ENCODE data around the gene PPP1R37. TPM values are rescaled to one million over a fixed set of nuclear protein-coding genes. Genes with fewer than 3 reads are reported as not detected.

The PPP1R37 gene
- total and polyA plus RNA-seq, 2 of the 13 experiments (the other 11 are each of a cell fraction or from before 2014, with no cell fraction given), result 9.0 to 14.3 TPM

GRCh38 chr19:45098521-45099466 is 5.8 kb downstream of the PPP1R37 start (continued):
- TF ChIP-seq ZHX2 (IDR thresholded peaks at IDR 0.05; ENCODE audit: low read depth), result no peak
- TF ChIP-seq ZHX2 (CRISPR knock-in tag; IDR thresholded peaks at IDR 0.05; ENCODE audit: borderline replicate concordance), result no peak
- no peak for TF ChIP-seq ZNF138 (CRISPR knock-in tag; IDR thresholded peaks at IDR 0.05; ENCODE audit: low read depth)
- no peak; the same call in 1 of the 2 replicates for TF ChIP-seq AKAP8 (CRISPR knock-in tag; IDR thresholded peaks at IDR 0.05)
- no peak for TF ChIP-seq MTA3 (CRISPR knock-in tag; IDR thresholded peaks at IDR 0.05)
- no peak for TF ChIP-seq SP140L (CRISPR knock-in tag; IDR thresholded peaks at IDR 0.05; ENCODE audit: borderline replicate concordance)
- TF ChIP-seq, protein P1, sequence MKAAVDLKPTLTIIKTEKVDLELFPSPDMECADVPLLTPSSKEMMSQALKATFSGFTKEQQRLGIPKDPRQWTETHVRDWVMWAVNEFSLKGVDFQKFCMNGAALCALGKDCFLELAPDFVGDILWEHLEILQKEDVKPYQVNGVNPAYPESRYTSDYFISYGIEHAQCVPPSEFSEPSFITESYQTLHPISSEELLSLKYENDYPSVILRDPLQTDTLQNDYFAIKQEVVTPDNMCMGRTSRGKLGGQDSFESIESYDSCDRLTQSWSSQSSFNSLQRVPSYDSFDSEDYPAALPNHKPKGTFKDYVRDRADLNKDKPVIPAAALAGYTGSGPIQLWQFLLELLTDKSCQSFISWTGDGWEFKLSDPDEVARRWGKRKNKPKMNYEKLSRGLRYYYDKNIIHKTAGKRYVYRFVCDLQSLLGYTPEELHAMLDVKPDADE (CRISPR knock-in tag; IDR thresholded peaks at IDR 0.05), result no peak
- TF ChIP-seq SNAPC4 (CRISPR knock-in tag; IDR thresholded peaks at IDR 0.05), result no peak
- TF ChIP-seq ZNF792 (CRISPR knock-in tag; IDR thresholded peaks at IDR 0.05), result no peak
- no peak for TF ChIP-seq SP5 (CRISPR knock-in tag; IDR thresholded peaks at IDR 0.05; ENCODE audit: borderline replicate concordance, low read depth)
- no peak for TF ChIP-seq NCOA2 (CRISPR knock-in tag; IDR thresholded peaks at IDR 0.05)
- TF ChIP-seq GMEB2 (CRISPR knock-in tag; IDR thresholded peaks at IDR 0.05; ENCODE audit: low read depth), result no peak
- TF ChIP-seq ZNF577 (CRISPR knock-in tag; IDR thresholded peaks at IDR 0.05; ENCODE audit: borderline replicate concordance, low read depth), result no peak

Measured in HepG2 (cell line).